T1000 (cell line): ENCODE measurements around the gene MTREX.

Experiments
- DNase-seq: peaks from one replicate; lab custom pipeline; 2025; ENCODE audit warnings: mixed read lengths; lab: John Stamatoyannopoulos, UW

Gene MTREX

GRCh38 chr5:55383254-55383653 lies 75.5 kb downstream of the MTREX start:
- DNase-seq: no peak

- no peak for DNase-seq
Measured at GRCh38 chr5:55384072-55384471, 76.3 kb downstream of the MTREX start.

GRCh38 chr5:55385227-55385626 lies 77.4 kb downstream of the MTREX start:
- DNase-seq: no peak

- no peak for DNase-seq
Measured at GRCh38 chr5:55385846-55386245, 78.1 kb downstream of the MTREX start.

GRCh38 chr5:55386356-55386755 lies 78.6 kb downstream of the MTREX start:
- no peak for DNase-seq

GRCh38 chr5:55387865-55388264 lies 80.1 kb downstream of the MTREX start:
- no peak for DNase-seq

GRCh38 chr5:55391707-55392106 lies 83.9 kb downstream of the MTREX start:
- DNase-seq: no peak

- DNase-seq: no peak
Measured at GRCh38 chr5:55392669-55393068, 84.9 kb downstream of the MTREX start.

GRCh38 chr5:55393501-55394175 lies 85.8 kb downstream of the MTREX start:
- no peak for DNase-seq

GRCh38 chr5:55402199-55402598 lies 94.4 kb downstream of the MTREX start:
- DNase-seq: no peak

GRCh38 chr5:55406292-55406691 lies 98.5 kb downstream of the MTREX start:
- no peak for DNase-seq

- DNase-seq: no peak
Measured at GRCh38 chr5:55407059-55407684, 99.4 kb downstream of the MTREX start.

- no peak for DNase-seq
Measured at GRCh38 chr5:55407984-55408383, 100.2 kb downstream of the MTREX start.

- DNase-seq: no peak
Measured at GRCh38 chr5:55409775-55410174, 102.0 kb downstream of the MTREX start.

GRCh38 chr5:55410845-55411244 lies 103.1 kb downstream of the MTREX start:
- no peak for DNase-seq

GRCh38 chr5:55411876-55412275 lies 104.1 kb downstream of the MTREX start:
- DNase-seq: no peak

- no peak for DNase-seq
Measured at GRCh38 chr5:55413644-55414043, 105.9 kb downstream of the MTREX start.

GRCh38 chr5:55415071-55415470 lies 107.3 kb downstream of the MTREX start:
- DNase-seq: no peak

GRCh38 chr5:55416306-55416705 lies 108.5 kb downstream of the MTREX start:
- no peak for DNase-seq

- DNase-seq: no peak
Measured at GRCh38 chr5:55418994-55419968, 111.5 kb downstream of the MTREX start.

GRCh38 chr5:55421074-55421529 lies 113.3 kb downstream of the MTREX start:
- no peak for DNase-seq

- no peak for DNase-seq
Measured at GRCh38 chr5:55426455-55426854, 118.7 kb downstream of the MTREX start.

GRCh38 chr5:55427157-55427556 lies 119.4 kb downstream of the MTREX start:
- DNase-seq: no peak
